HG03469 (cell line): Measurements from ENCODE around the gene TPRG1L.
A peak's percentile ranks its signal among the peaks of the same experiment; 100 is the strongest.

Experiments
- ATAC-seq: cut with Tn5 transposase; IDR thresholded peaks from one replicate; pipeline ENCODE4 v1.9.1; 2021; ENCODE audit warnings: mild to moderate bottlenecking, moderate library complexity, moderate number of reproducible peaks; ENCODE audit not compliant: unreplicated experiment

Gene TPRG1L

GRCh38 chr1:3676581-3677470, 52.0 kb downstream of the TPRG1L start:
- ATAC-seq: peak; percentile 54

GRCh38 chr1:3677484-3677883, 52.7 kb downstream of the TPRG1L start:
- no peak for ATAC-seq

GRCh38 chr1:3678361-3679097, 53.7 kb downstream of the TPRG1L start:
- no peak for ATAC-seq

GRCh38 chr1:3679098-3679555, 54.3 kb downstream of the TPRG1L start:
- ATAC-seq: no peak
